Measurements from ENCODE around the gene RTL1.

The RTL1 gene

DNA sequence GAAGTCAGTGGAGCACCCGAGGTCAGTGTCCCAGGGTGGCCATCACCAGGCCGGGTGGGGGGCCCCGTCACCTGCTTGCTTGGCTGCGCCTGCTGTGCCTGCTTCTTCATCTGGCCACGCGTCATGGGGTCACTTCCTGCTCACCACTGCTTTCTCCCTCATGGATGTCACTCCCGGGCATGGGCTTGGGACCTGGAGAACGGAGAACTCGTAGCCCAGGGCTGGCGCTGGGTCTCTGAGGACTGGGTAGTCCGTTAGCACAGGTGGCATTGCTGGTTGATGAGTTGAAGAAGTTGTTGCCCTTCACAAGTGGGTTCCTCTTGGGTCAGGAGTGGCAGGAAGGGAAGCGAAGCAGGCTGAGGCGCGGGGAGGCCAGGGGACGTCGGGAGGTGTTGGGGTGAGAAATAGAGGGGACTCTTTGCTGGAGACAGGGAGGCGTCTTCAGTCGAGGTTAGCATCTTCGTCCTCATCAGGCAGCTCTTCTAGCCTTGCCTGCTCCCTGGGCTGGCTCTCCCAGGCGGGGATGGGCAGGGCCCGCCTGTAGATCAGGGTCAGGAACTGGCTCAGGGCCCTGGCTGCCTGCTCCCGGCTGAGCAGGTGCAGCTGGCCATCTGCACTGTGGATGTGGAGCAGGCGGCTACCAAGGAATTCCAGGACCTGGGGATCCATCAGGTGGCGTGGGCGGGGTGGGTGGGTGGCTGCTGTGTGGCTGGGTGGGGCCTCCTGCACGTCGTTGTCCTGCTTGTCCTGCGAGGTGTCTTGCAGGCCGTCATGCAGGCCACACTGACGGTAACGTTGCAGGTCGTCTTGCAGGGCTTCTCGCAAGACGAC lies 23.0 kb downstream of the RTL1 start:
- no peak overlapping the region for H3K27ac ChIP-seq

GRCh38 chr14:100879782-100880181 lies 23.7 kb downstream of the RTL1 start:
- H4K20me1 ChIP-seq (ENCODE audit: insufficient read depth): no peaks in the 10 kb centered on the region
- H2AFZ ChIP-seq (ENCODE audit: low read depth): no peak overlapping the region
- H3K27me3 ChIP-seq (ENCODE audit: insufficient read depth, low read depth): no peaks in the 10 kb centered on the region
- H3K4me3 ChIP-seq (IDR thresholded peaks at IDR 0.05; ENCODE audit: insufficient read depth, low read depth, low read length): no peak overlapping the region
- no peaks in the 10 kb centered on the region for H3K36me3 ChIP-seq (ENCODE audit: insufficient read depth)
- H3K79me2 ChIP-seq (ENCODE audit: insufficient read depth, low read depth): no peaks in the 10 kb centered on the region
- no peak overlapping the region for H3K4me2 ChIP-seq
- H3K27ac ChIP-seq: no peak overlapping the region
- TF ChIP-seq CTCF (conservative IDR thresholded peaks at IDR 0.05; ENCODE audit: low read depth, low read length): no peak
- no peak overlapping the region for H3K9ac ChIP-seq
- H3K4me1 ChIP-seq (ENCODE audit: low read depth, poor library complexity, severe bottlenecking): no peaks in the 10 kb centered on the region

More for the DNA sequence above, 23.0 kb downstream of the RTL1 start:
- H3K36me3 ChIP-seq (ENCODE audit: insufficient read depth): no peaks in the 10 kb centered on the region
- no peak overlapping the region for H3K4me2 ChIP-seq
- TF ChIP-seq CTCF (conservative IDR thresholded peaks at IDR 0.05; ENCODE audit: low read depth, low read length): no peak
- H3K27me3 ChIP-seq (ENCODE audit: insufficient read depth, low read depth): no peaks in the 10 kb centered on the region
- no peaks in the 10 kb centered on the region for H4K20me1 ChIP-seq (ENCODE audit: insufficient read depth)
- no peaks in the 10 kb centered on the region for H3K79me2 ChIP-seq (ENCODE audit: insufficient read depth, low read depth)
- H3K9ac ChIP-seq: no peak overlapping the region
- H2AFZ ChIP-seq (ENCODE audit: low read depth): no peak overlapping the region
- H3K4me3 ChIP-seq (IDR thresholded peaks at IDR 0.05; ENCODE audit: insufficient read depth, low read depth, low read length): no peak overlapping the region
- H3K4me1 ChIP-seq (ENCODE audit: low read depth, poor library complexity, severe bottlenecking): no peaks in the 10 kb centered on the region

DNA sequence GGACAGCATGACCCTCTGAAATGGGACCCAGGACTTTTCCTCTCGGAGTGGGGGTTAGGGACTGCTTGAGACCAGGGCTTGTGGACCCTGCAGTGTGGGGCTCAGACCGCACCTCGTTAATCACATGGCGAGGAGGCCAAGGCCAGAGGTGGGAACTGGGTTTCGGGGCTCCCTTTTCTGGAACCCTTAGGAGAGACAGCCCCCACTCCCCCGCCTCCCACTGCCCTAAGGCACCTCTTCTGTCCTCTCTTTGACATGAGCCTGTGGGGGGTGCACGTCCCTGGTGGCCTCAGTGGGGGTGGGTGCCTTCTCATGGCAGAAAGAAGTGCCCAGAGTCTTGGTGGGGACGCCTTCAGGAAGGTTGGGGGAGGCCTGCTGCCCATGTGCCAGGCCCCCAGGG lies 24.3 kb downstream of the RTL1 start:
- no peaks in the 10 kb centered on the region for H4K20me1 ChIP-seq (ENCODE audit: insufficient read depth)
- no peaks in the 10 kb centered on the region for H3K36me3 ChIP-seq (ENCODE audit: insufficient read depth)
- TF ChIP-seq CTCF (conservative IDR thresholded peaks at IDR 0.05; ENCODE audit: low read depth, low read length): no peak
- H3K4me1 ChIP-seq (ENCODE audit: low read depth, poor library complexity, severe bottlenecking): no peaks in the 10 kb centered on the region
- H3K79me2 ChIP-seq (ENCODE audit: insufficient read depth, low read depth): no peaks in the 10 kb centered on the region
- no peak overlapping the region for H3K9ac ChIP-seq
- no peak overlapping the region for H3K27ac ChIP-seq
- no peaks in the 10 kb centered on the region for H3K27me3 ChIP-seq (ENCODE audit: insufficient read depth, low read depth)
- H2AFZ ChIP-seq (ENCODE audit: low read depth): no peak overlapping the region
- H3K4me3 ChIP-seq (IDR thresholded peaks at IDR 0.05; ENCODE audit: insufficient read depth, low read depth, low read length): no peak overlapping the region
- no peak overlapping the region for H3K4me2 ChIP-seq

DNA sequence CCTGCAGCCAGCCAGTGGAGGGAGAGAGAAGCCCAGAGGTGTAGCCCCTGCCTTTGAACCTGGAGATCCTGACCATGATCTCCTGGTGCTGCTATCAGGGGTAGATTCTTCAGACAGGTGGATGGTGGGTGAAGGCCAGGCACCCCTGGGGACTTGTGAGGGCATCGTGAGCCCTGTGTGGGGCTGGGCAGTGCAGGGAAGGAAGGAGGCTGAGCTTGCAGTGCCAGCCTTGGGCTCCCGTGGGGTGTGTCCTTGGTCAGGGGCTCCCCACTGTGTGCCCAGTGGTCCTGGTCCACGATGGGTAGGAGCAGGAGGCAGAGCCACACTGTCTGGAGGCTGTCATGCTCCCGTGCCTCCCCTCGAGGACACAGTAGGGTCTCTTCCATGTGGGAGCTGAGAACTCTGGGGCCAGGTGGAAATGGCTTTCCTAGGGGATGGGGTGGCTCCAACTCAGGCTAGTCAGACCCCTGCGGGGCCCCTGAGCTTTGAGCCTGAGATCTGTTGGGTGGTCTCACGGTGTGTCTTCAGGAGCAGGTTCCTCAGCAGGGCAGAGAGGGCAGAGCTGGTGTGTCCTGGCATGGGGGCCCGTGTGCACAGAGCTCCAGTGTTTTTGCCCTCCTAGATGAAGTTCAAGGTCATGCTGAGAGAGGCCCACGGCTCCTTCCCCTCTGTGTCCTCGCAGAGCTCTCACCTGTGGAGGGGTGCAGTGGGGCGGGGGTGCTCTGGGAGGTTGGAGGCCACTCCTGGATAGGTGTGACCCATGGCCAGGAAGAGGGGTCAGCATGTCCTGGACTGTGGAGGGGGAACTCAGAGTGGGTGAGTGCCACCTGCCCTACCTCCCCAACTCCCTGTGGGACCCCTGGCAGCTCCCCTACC lies 25.0 kb downstream of the RTL1 start:
- no peaks in the 10 kb centered on the region for H4K20me1 ChIP-seq (ENCODE audit: insufficient read depth)

More for the DNA sequence above, 25.0 kb downstream of the RTL1 start:
- no peak overlapping the region for H3K9ac ChIP-seq
- H3K4me1 ChIP-seq (ENCODE audit: low read depth, poor library complexity, severe bottlenecking): no peaks in the 10 kb centered on the region
- no peak overlapping the region for H3K4me3 ChIP-seq (IDR thresholded peaks at IDR 0.05; ENCODE audit: insufficient read depth, low read depth, low read length)
- H3K27me3 ChIP-seq (ENCODE audit: insufficient read depth, low read depth): no peaks in the 10 kb centered on the region
- TF ChIP-seq CTCF (conservative IDR thresholded peaks at IDR 0.05; ENCODE audit: low read depth, low read length): no peak
- no peak overlapping the region for H3K4me2 ChIP-seq
- H3K27ac ChIP-seq: no peak overlapping the region
- H3K79me2 ChIP-seq (ENCODE audit: insufficient read depth, low read depth): no peaks in the 10 kb centered on the region
- no peak overlapping the region for H2AFZ ChIP-seq (ENCODE audit: low read depth)
- H3K36me3 ChIP-seq (ENCODE audit: insufficient read depth): no peaks in the 10 kb centered on the region

Measured in KMS-11 (cell line).